Stimulated activated CD4-positive, alpha-beta T cell treated with anti-CD3 and anti-CD28 coated beads, TNF-alpha, amount 100 ng/mL, for 1 hour (primary cell): Measurements from ENCODE around the gene AMACR.
"Not testable (repeated sequence)": the region's sequence is repeated elsewhere in the genome, so short reads cannot be mapped to it uniquely, and the experiment has no call there.

Experiments
- DNase-seq, 3 donors: peaks; one replicate each; pipeline ENCODE4 v3.0.0-alpha.2; 2020; ENCODE audit warnings: low read depth in 3 of 3, low spot score in 1 of 3

AMACR gene

GRCh38 chr5:33969572-33970452 is 38.0 kb downstream of the AMACR start:
- no peak for DNase-seq

GRCh38 chr5:33968211-33969005 is 39.4 kb downstream of the AMACR start:
- no peak for DNase-seq

- no peak for DNase-seq
These were observed 41.0 kb downstream of the AMACR start for GRCh38 chr5:33966805-33967204.

DNA sequence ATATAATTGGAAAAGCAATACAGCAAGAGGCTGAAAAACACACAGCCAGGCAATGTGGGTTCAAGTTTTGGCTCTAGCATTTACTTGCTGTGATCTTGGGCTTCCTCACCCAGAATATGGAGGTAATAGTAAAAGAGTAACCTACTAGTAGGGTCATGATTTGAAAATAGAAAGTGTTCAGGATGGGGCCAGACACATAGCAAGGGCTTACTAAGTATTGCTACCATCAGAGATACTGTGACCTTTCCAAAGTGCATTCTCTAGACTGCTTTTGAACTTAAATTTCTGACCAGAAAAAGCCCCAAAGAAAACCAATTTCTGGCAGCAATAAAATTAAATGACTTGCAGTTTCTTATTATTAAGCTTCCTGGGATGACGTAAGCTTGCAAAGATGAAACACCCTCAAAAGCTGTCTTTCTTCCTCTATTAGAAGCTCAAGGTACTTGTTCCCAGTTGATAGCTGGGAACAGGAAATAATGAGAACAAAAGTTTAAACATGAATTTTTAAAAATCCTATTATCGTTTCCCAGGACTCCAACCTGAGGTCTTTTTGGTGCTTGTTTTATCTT is 43.6 kb downstream of the AMACR start:
- DNase-seq = no peak

DNA sequence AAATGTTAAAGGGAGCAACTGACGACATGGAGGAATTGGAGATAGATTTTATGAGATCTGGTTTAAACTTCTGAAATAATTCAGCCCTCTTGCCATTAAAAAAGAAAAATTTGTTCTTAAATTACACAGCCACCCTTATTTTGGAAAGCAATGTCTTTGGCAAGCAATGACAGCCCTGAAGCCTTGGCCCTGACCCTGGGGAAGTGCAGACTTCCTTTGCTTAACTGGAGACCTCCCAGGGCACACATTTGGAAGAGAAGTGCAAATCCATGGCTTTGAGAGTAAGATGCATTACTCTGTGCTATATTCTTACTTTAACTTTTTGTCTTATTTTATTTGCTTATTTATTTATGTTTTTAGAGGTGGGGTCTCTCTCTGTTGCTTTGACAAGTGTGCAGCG is 49.7 kb downstream of the AMACR start:
- DNase-seq = no peak

DNA sequence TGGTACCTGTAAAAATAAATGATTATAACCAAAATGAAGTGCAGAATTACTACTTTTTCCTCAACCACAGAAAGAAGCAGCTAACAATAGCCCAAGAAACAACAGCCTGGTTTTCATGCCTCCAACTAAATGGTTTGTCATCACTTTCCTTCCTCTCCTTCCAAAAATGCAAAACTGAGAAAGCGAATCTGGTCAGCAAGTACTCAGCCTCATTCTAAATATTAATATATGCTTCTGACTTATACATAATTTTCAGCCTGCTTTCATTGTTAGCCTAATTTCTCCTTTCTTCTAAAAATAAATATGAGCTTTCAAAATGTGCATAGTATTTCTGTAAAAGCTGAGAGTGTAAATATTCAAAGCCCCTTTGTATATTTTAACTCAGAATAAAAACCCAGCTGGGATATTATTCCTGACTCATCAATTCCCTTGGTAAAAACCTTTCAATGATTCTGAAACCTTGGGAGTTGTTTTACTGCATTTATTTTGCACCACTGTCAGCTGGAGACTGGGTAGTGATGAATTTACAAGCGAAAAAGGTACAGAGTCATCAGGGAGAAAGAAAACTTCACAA is 50.2 kb downstream of the AMACR start:
- no peak for DNase-seq

- not testable (repeated sequence) for DNase-seq
These were observed 55.7 kb downstream of the AMACR start for GRCh38 chr5:33952175-33952574.

DNA sequence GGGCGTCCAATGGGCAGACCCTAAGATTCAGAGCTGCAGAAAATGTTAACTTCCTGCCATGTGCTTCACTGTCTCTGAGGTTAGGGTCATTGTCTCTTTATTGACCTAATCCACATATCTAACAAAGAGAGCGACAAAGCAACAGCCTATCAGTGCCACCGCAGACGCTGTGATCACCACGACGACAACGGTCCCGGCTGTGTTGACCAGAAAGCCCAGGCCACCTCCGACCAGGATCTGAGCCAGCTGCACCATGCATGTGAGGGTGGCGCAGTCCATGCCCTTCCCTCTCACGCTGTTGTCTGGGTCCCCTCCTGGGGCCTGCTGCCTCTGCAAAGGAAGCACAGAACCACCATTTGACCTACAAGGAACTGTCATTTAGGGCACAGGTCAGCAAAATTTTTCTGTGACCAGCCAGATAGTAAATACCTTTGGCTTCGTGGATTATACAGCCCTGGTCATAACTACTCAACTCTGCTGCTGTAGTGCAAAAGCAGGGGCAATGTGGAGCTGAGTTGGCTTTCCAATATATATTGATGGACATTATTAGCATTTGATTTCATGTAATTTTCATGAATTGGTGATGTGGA is 63.2 kb downstream of the AMACR start:
- no peak for DNase-seq

DNA sequence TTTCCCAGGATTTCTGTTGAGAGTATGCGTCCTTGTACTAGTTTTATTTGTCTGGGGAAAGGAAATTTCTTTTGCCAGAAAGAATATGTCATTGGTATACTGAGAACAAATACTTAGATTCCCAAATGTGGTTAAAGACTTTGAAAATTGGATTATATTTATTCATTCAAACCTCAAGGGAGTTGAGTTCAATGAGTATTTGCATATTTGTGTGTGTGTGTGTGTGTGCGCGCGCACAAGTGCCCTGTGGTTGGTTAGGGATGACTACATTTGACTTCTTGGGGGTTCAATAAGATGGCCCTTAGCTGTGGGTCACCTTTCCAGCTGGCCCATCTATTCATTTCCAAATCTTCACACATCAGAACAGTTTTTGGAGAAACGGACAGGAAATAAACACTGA is 66.8 kb downstream of the AMACR start:
- no peak for DNase-seq

- no peak for DNase-seq
These were observed 68.1 kb downstream of the AMACR start for GRCh38 chr5:33939556-33940262.

- no peak for DNase-seq
These were observed 69.0 kb downstream of the AMACR start for GRCh38 chr5:33938881-33939280.

DNA sequence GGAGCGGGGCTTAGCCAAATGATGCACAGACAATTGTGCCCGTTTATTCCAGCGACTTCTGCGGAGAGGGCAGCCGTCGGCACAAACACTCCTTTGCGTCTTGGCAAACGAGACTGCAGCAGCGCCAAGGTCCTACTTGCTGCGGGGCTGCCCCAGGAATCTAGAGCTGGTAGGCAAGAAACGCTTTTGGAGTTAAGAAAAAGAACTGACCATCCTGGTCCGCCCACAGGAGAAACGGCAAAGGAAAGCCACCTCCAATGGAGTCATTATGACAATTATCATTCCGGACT is 69.4 kb downstream of the AMACR start:
- no peak for DNase-seq

GRCh38 chr5:33937707-33938506 is 69.9 kb downstream of the AMACR start:
- no peak for DNase-seq

- DNase-seq = no peak
These were observed 70.7 kb downstream of the AMACR start for GRCh38 chr5:33937017-33937706.

GRCh38 chr5:33936381-33937016 is 71.4 kb downstream of the AMACR start, which contains the start of gene RXFP3:
Gene RXFP3 (plus strand): TSS chr5:33936386. CDS start chr5:33936741, 355 bp downstream.
- no peak for DNase-seq
